Measurements from ENCODE around the gene CDAN1. TPM values are rescaled to one million over a fixed set of nuclear protein-coding genes. Genes with fewer than 3 reads are reported as not detected.

CDAN1 gene
- total and polyA plus RNA-seq, 2 of the 8 experiments (the other 6 are each of a cell fraction or from before 2014, with no cell fraction given), result 4.5 to 18.6 TPM

- peaks cover 8 to 41% (median 13%) of the 10 kb centered on the region in 4 experiments; a peak in 7 of 8 replicates for H3K36me3 ChIP-seq (ENCODE audit: control insufficient read depth in 2 of 4, insufficient read depth in 4 of 4, low read length in 3 of 4)
- no peak overlapping the region for H3K9ac ChIP-seq (replicated peaks in 1 of 4; ENCODE audit: extremely low read depth in 1 of 4, low read depth in 3 of 4, low read length in 3 of 4)
- H4K20me1 ChIP-seq (replicated peaks in 1 of 2; ENCODE audit: control insufficient read depth in 1 of 2, insufficient read depth in 2 of 2, low read length in 2 of 2), result peaks cover 10 to 13% of the 10 kb centered on the region in 2 experiments
- H3K4me3 ChIP-seq (ENCODE audit: extremely low read depth in 1 of 4, insufficient read depth in 2 of 4, low read depth in 3 of 4, low read length in 4 of 4), result no peak overlapping the region
- no peak overlapping the region for H3K4me2 ChIP-seq (ENCODE audit: insufficient read depth in 1 of 2, low read depth in 2 of 2, low read length in 2 of 2)
- no peak overlapping the region for H2BK120ac ChIP-seq (replicated peaks; ENCODE audit: low read depth, low read length)
- H3K79me2 ChIP-seq (ENCODE audit: control insufficient read depth in 1 of 2, insufficient read depth in 2 of 2, low read length in 2 of 2), result no peaks in the 10 kb centered on the region
- H2BK15ac ChIP-seq (ENCODE audit: low read length), result no peak overlapping the region
- no peak overlapping the region for H4K5ac ChIP-seq (ENCODE audit: insufficient read length, low read depth, low read length)
- H3K23ac ChIP-seq (ENCODE audit: insufficient read length), result no peak overlapping the region
- H3K18ac ChIP-seq (ENCODE audit: extremely low read depth, low read length), result no peak overlapping the region
- no peak overlapping the region for H3K27ac ChIP-seq (ENCODE audit: low read depth, low read length)
- H3K14ac ChIP-seq (ENCODE audit: insufficient read length), result no peak overlapping the region
- H2BK12ac ChIP-seq (ENCODE audit: low read depth, low read length), result no peak overlapping the region
- DNase-seq (ENCODE audit: low read depth in 1 of 2, low spot score in 2 of 2) (no peak), FAIRE-seq (no peak)
- 88% methylated on average over 15 of the region's 15 CpGs; no CpG with 5 or more reads in 1 of the 2 experiments for WGBS, 2 experiments (ENCODE audit: extremely low coverage in 1 of 2, insufficient coverage in 1 of 2, insufficient read length in 1 of 2, insufficient replicate concordance in 2 of 2, low coverage in 1 of 2, low lambda C conversion rate in 2 of 2, missing lambda C conversion rate in 1 of 2)
- H2BK20ac ChIP-seq (ENCODE audit: low read length), result no peak overlapping the region
- H3K9me3 ChIP-seq (ENCODE audit: insufficient read depth in 2 of 2, low read depth in 1 of 2, low read length in 1 of 2), result no peaks in the 10 kb centered on the region
- no peaks in the 10 kb centered on the region; the same call in 1 of the 2 replicates for H3K79me1 ChIP-seq (ENCODE audit: low read depth, low read length)
- H4K8ac ChIP-seq (ENCODE audit: extremely low read depth, insufficient read depth, low read length), result no peak overlapping the region
- no peak overlapping the region for H3K4ac ChIP-seq (replicated peaks; ENCODE audit: insufficient read length, low read depth, low read length)
- CTCF ChIA-PET (ENCODE audit: partially characterized antibody), result interaction anchor here (0.5 to 2.1 kb wide), 5 partner anchors 10 to 194 kb away, joined by 3 to 6 read pairs (median 5); no protein-coding TSS in a partner anchor
- no peak overlapping the region for H2AK5ac ChIP-seq (ENCODE audit: low read depth, low read length)
- H2AFZ ChIP-seq (ENCODE audit: low read length), result no peak overlapping the region
- no peak overlapping the region for H2BK5ac ChIP-seq (ENCODE audit: low read depth, low read length)
- H3K27me3 ChIP-seq (replicated peaks in 1 of 4; ENCODE audit: control insufficient read depth in 3 of 4, extremely low read depth in 1 of 4, insufficient read depth in 3 of 4, low read length in 3 of 4), result peaks cover 0 to 3% (median 1%) of the 10 kb centered on the region in 4 experiments; a peak in 2 of 7 replicates
- H3K23me2 ChIP-seq (ENCODE audit: low read depth, low read length), result peaks cover 7% of the 10 kb centered on the region; the same call in 1 of the 2 replicates
- POLR2A ChIA-PET (ENCODE audit: partially characterized antibody), result interaction anchor here (7.1 kb wide), 1 partner anchor 11 kb away, joined by 27 read pairs; no protein-coding TSS in a partner anchor
- H4K91ac ChIP-seq (replicated peaks; ENCODE audit: insufficient read length, low read length), result no peak overlapping the region
- H3K4me1 ChIP-seq (replicated peaks in 1 of 4; ENCODE audit: control insufficient read depth in 3 of 4, insufficient read depth in 4 of 4, low read length in 3 of 4), result peaks cover 0 to 14% (median 9%) of the 10 kb centered on the region in 4 experiments; a peak in 6 of 7 replicates
- no peak overlapping the region for H3K56ac ChIP-seq (replicated peaks; ENCODE audit: insufficient read length, low read depth, low read length)
- TF ChIP-seq BACH1 (IDR thresholded peaks at IDR 0.05; ENCODE audit: low read length) (no peak), KDM5A (IDR thresholded peaks at IDR 0.05; ENCODE audit: low read length) (no peak), POLR2AphosphoS5 (IDR thresholded peaks at IDR 0.05; ENCODE audit: low read depth, low read length) (no peak), KDM1A (IDR thresholded peaks at IDR 0.05; ENCODE audit: borderline replicate concordance, low read length) (no peak), NANOG (IDR thresholded peaks at IDR 0.05; ENCODE audit: insufficient read depth, low read depth, low read length, poor library complexity, severe bottlenecking) (no peak), MAX (IDR thresholded peaks at IDR 0.05) (no peak), JUND (IDR thresholded peaks at IDR 0.05; ENCODE audit: low read length) (no peak), KDM4A (IDR thresholded peaks at IDR 0.05; ENCODE audit: low read depth, low read length, severe bottlenecking) (no peak)
Observed at GRCh38 chr15:42732095-42732827, 4.7 kb downstream of the CDAN1 start.
